ENCODE results near the gene MANF. TPM values are rescaled to one million over a fixed set of nuclear protein-coding genes. Genes with fewer than 3 reads are reported as not detected.

The MANF gene
- total and polyA plus RNA-seq, 2 of the 13 experiments (the other 11 are each of a cell fraction or from before 2014, with no cell fraction given) = 55.4 to 269 TPM

DNA sequence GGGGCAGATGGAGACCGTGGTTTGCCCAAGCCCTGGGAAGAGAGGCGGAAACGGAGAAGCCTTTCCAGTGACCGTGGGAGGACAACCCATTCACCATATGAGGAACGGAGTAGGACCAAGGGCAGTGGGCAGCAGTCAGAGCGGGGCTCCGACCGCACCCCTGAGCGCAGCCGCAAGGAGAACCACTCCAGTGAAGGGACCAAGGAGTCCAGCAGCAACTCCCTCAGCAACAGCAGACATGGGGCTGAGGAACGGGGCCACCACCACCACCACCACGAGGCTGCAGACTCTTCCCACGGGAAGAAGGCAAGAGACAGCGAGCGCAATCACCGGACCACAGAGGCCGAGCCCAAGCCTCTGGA, 8.0 kb downstream of the MANF start:
- Histone ChIP-seq H3K27ac (ENCODE audit: extremely low read length, insufficient read depth, low read length) (no peak overlapping the region), H3K9me3 (ENCODE audit: low read length) (no peaks in the 10 kb centered on the region), H3K4me1 (ENCODE audit: insufficient read depth, low read length) (peaks cover 55% of the 10 kb centered on the region), H4K20me1 (ENCODE audit: insufficient read depth, low read length) (peaks cover 20% of the 10 kb centered on the region), H3K79me2 (ENCODE audit: insufficient read depth, low read length) (peaks cover 41% of the 10 kb centered on the region), H3K9ac (ENCODE audit: insufficient read depth, low read depth, low read length) (no peak overlapping the region), H3K4me2 (ENCODE audit: low read depth, low read length) (peak overlapping the region; percentile 74; the same call in 1 of the 2 replicates), H3K27me3 (ENCODE audit: control insufficient read depth in 1 of 2, insufficient read depth in 2 of 2, low read length in 2 of 2) (no peaks in the 10 kb centered on the region), H2AFZ (ENCODE audit: low read length) (no peak overlapping the region), H3K36me3 (replicated peaks in 1 of 2; ENCODE audit: control insufficient read depth in 1 of 2, insufficient read depth in 2 of 2, low read length in 2 of 2) (peaks cover 18 to 50% of the 10 kb centered on the region in 2 experiments), H3K4me3 (replicated peaks in 1 of 3; ENCODE audit: insufficient read depth in 1 of 3, low read depth in 2 of 3, low read length in 3 of 3) (peak overlapping the region in 1 of 3 experiments; percentile 87; a peak in 1 of 6 replicates)
- ChIA-PET CTCF (ENCODE audit: low intra/inter-chr PET ratio, low total read pairs) (no interaction called here), POLR2A (interaction anchor here (1.0 kb wide), 1 partner anchor 8 kb away, joined by 3 read pairs; the partner anchor contains the start of gene MANF)
- ATAC-seq (no peak), DNase-seq (ENCODE audit: low spot score) (no peak), FAIRE-seq (no peak)
- TSS peak; percentile 41 for BruUV-seq (replicated peaks)
- 96% methylated on average over 17 of the region's 17 CpGs for WGBS (ENCODE audit: low lambda C conversion rate)
- intact Hi-C loops (cut with micrococcal nuclease; ENCODE audit: unreplicated experiment) (no loop called here), in situ Hi-C loops (cut with HindIII; ENCODE audit: extremely low pct_ligation_motif_present, low pct_unique_long_range_greater_than_20kb) (no loop called here)
- TF ChIP-seq AGO2 (optimal IDR thresholded peaks at IDR 0.05; ENCODE audit: low read depth, low read length) (peak; percentile 2), NR3C1 (CRISPR knock-in tag; IDR thresholded peaks at IDR 0.05) (no peak), ZBTB1 (CRISPR knock-in tag; IDR thresholded peaks at IDR 0.05; ENCODE audit: borderline replicate concordance) (no peak), RBFOX2 (IDR thresholded peaks at IDR 0.05; ENCODE audit: low read depth, low read length) (peak; percentile 50; the same call in 1 of the 2 replicates), HDAC6 (IDR thresholded peaks at IDR 0.05; ENCODE audit: low read depth, low read length) (no peak), FOSL2 (CRISPR knock-in tag; IDR thresholded peaks at IDR 0.05) (no peak), NCOA2 (CRISPR knock-in tag; IDR thresholded peaks at IDR 0.05) (no peak), ZNF567 (CRISPR knock-in tag; IDR thresholded peaks at IDR 0.05; ENCODE audit: borderline replicate concordance) (no peak)
- TF ChIP-seq, protein P1, sequence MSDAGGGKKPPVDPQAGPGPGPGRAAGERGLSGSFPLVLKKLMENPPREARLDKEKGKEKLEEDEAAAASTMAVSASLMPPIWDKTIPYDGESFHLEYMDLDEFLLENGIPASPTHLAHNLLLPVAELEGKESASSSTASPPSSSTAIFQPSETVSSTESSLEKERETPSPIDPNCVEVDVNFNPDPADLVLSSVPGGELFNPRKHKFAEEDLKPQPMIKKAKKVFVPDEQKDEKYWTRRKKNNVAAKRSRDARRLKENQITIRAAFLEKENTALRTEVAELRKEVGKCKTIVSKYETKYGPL (CRISPR knock-in tag; IDR thresholded peaks at IDR 0.05) = no peak
- TF ChIP-seq, protein P2, sequence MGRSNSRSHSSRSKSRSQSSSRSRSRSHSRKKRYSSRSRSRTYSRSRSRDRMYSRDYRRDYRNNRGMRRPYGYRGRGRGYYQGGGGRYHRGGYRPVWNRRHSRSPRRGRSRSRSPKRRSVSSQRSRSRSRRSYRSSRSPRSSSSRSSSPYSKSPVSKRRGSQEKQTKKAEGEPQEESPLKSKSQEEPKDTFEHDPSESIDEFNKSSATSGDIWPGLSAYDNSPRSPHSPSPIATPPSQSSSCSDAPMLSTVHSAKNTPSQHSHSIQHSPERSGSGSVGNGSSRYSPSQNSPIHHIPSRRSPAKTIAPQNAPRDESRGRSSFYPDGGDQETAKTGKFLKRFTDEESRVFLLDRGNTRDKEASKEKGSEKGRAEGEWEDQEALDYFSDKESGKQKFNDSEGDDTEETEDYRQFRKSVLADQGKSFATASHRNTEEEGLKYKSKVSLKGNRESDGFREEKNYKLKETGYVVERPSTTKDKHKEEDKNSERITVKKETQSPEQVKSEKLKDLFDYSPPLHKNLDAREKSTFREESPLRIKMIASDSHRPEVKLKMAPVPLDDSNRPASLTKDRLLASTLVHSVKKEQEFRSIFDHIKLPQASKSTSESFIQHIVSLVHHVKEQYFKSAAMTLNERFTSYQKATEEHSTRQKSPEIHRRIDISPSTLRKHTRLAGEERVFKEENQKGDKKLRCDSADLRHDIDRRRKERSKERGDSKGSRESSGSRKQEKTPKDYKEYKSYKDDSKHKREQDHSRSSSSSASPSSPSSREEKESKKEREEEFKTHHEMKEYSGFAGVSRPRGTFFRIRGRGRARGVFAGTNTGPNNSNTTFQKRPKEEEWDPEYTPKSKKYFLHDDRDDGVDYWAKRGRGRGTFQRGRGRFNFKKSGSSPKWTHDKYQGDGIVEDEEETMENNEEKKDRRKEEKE (IDR thresholded peaks at IDR 0.05) = no peak
- TF ChIP-seq, protein P3, sequence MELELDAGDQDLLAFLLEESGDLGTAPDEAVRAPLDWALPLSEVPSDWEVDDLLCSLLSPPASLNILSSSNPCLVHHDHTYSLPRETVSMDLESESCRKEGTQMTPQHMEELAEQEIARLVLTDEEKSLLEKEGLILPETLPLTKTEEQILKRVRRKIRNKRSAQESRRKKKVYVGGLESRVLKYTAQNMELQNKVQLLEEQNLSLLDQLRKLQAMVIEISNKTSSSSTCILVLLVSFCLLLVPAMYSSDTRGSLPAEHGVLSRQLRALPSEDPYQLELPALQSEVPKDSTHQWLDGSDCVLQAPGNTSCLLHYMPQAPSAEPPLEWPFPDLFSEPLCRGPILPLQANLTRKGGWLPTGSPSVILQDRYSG (CRISPR knock-in tag; IDR thresholded peaks at IDR 0.05) = no peak
- TF ChIP-seq, protein P4, sequence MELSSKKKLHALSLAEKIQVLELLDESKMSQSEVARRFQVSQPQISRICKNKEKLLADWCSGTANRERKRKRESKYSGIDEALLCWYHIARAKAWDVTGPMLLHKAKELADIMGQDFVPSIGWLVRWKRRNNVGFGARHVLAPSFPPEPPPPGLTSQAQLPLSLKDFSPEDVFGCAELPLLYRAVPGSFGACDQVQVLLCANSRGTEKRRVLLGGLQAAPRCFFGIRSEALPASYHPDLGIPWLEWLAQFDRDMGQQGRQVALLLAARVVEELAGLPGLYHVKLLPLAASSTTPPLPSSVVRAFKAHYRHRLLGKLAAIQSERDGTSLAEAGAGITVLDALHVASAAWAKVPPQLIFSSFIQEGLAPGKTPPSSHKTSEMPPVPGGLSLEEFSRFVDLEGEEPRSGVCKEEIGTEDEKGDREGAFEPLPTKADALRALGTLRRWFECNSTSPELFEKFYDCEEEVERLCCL (CRISPR knock-in tag; IDR thresholded peaks at IDR 0.05; ENCODE audit: borderline replicate concordance) = no peak
- TF ChIP-seq, protein P5, sequence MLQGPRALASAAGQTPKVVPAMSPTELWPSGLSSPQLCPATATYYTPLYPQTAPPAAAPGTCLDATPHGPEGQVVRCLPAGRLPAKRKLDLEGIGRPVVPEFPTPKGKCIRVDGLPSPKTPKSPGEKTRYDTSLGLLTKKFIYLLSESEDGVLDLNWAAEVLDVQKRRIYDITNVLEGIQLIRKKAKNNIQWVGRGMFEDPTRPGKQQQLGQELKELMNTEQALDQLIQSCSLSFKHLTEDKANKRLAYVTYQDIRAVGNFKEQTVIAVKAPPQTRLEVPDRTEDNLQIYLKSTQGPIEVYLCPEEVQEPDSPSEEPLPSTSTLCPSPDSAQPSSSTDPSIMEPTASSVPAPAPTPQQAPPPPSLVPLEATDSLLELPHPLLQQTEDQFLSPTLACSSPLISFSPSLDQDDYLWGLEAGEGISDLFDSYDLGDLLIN (CRISPR knock-in tag; IDR thresholded peaks at IDR 0.05; ENCODE audit: borderline replicate concordance) = no peak
- TF ChIP-seq, protein P6, sequence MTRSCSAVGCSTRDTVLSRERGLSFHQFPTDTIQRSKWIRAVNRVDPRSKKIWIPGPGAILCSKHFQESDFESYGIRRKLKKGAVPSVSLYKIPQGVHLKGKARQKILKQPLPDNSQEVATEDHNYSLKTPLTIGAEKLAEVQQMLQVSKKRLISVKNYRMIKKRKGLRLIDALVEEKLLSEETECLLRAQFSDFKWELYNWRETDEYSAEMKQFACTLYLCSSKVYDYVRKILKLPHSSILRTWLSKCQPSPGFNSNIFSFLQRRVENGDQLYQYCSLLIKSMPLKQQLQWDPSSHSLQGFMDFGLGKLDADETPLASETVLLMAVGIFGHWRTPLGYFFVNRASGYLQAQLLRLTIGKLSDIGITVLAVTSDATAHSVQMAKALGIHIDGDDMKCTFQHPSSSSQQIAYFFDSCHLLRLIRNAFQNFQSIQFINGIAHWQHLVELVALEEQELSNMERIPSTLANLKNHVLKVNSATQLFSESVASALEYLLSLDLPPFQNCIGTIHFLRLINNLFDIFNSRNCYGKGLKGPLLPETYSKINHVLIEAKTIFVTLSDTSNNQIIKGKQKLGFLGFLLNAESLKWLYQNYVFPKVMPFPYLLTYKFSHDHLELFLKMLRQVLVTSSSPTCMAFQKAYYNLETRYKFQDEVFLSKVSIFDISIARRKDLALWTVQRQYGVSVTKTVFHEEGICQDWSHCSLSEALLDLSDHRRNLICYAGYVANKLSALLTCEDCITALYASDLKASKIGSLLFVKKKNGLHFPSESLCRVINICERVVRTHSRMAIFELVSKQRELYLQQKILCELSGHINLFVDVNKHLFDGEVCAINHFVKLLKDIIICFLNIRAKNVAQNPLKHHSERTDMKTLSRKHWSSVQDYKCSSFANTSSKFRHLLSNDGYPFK (CRISPR knock-in tag; IDR thresholded peaks at IDR 0.05; ENCODE audit: borderline replicate concordance) = no peak

Measured in HepG2 (cell line).